WTC11 (cell line): ENCODE results near the gene EPN1. TPM values are rescaled to one million over a fixed set of nuclear protein-coding genes. Genes with fewer than 3 reads are reported as not detected.

Experiments used
- ATAC-seq: fragments of 200-7000 bp; cut with Tn5 transposase; 2 replicates; pipeline ENCODE4 v1.10.0; 2021; ENCODE audit warnings: mild to moderate bottlenecking, moderate library complexity
- CTCF ChIA-PET: fragments of 300-600 bp; sonication (Branson Sonifier 250); formaldehyde crosslinking; loops from one replicate; lab custom pipeline; 2021; ENCODE audit warnings: antibody characterized with exemption; lab: Charles Lee
- POLR2A ChIA-PET: fragments of 350-600 bp; sonication (Branson Sonifier 250); formaldehyde crosslinking; loops from one replicate; lab custom pipeline; 2021; ENCODE audit warnings: antibody characterized with exemption; lab: Charles Lee
- DNase-seq: peaks from one replicate; pipeline ENCODE4 v3.0.0; 2021; ENCODE audit warnings: low spot score
- H3K27ac Mint-ChIP-seq: 2 replicates; pipeline ENCODE4 v1.8.0; 2021; ENCODE audit warnings: mixed read lengths
- H3K27me3 Mint-ChIP-seq: 2 replicates; pipeline ENCODE4 v1.8.0; 2021; ENCODE audit warnings: low read depth, mild to moderate bottlenecking, moderate library complexity, mixed read lengths
- H3K36me3 Mint-ChIP-seq: 2 replicates; pipeline ENCODE4 v1.8.0; 2021; ENCODE audit warnings: mixed read lengths
- H3K4me1 Mint-ChIP-seq: 2 replicates; pipeline ENCODE4 v1.8.0; 2022; ENCODE audit warnings: mixed read lengths
- H3K4me3 Mint-ChIP-seq: 2 replicates; pipeline ENCODE4 v1.8.0; 2021; ENCODE audit warnings: mild to moderate bottlenecking, moderate library complexity, mixed read lengths
- H3K9me3 Mint-ChIP-seq: 2 replicates; pipeline ENCODE4 v1.8.0; 2021; ENCODE audit warnings: mixed read lengths
- ARID4B ChIP-seq: sonication (generic); formaldehyde crosslinking; IDR thresholded peaks from 2 replicates; pipeline ENCODE4 v1.8.0; 2023; ENCODE audit warnings: missing genetic modification reagents, mild to moderate bottlenecking, borderline replicate concordance
- ATF6 ChIP-seq: sonication (generic); formaldehyde crosslinking; IDR thresholded peaks from 2 replicates; pipeline ENCODE4 v1.8.1; 2023; ENCODE audit warnings: mild to moderate bottlenecking, missing genetic modification reagents
- FOXJ3 ChIP-seq: sonication (generic); formaldehyde crosslinking; IDR thresholded peaks from 2 replicates; pipeline ENCODE4 v1.9.0; 2021; ENCODE audit warnings: missing genetic modification reagents, mild to moderate bottlenecking, borderline replicate concordance
- FOXK1 ChIP-seq: sonication (generic); formaldehyde crosslinking; IDR thresholded peaks from 2 replicates; pipeline ENCODE4 v1.8.0; 2022; ENCODE audit warnings: mild to moderate bottlenecking, moderate library complexity, missing genetic modification reagents
- FOXP1 ChIP-seq: sonication (generic); formaldehyde crosslinking; IDR thresholded peaks from 2 replicates; pipeline ENCODE4 v1.8.0; 2022; ENCODE audit warnings: missing genetic modification reagents, mild to moderate bottlenecking, moderate library complexity, borderline replicate concordance
- GRHL2 ChIP-seq: fragments of 250-450 bp; sonication (Bioruptor Pico); IDR thresholded peaks from 2 replicates; pipeline ENCODE4 v1.8.0; 2022; ENCODE audit warnings: mild to moderate bottlenecking, moderate library complexity; ENCODE audit not compliant: insufficient replicate concordance, severe bottlenecking
- NFATC4 ChIP-seq: fragments of 250-450 bp; sonication (Bioruptor Pico); IDR thresholded peaks from 2 replicates; pipeline ENCODE4 v1.9.0; 2021; ENCODE audit warnings: mild to moderate bottlenecking
- NR2C2 ChIP-seq: sonication (generic); formaldehyde crosslinking; IDR thresholded peaks from 2 replicates; pipeline ENCODE4 v1.8.0; 2022; ENCODE audit warnings: mild to moderate bottlenecking, missing genetic modification reagents
- RORB ChIP-seq: fragments of 250-450 bp; sonication (Bioruptor Pico); IDR thresholded peaks from 2 replicates; pipeline ENCODE4 v1.9.0; 2021; ENCODE audit warnings: mild to moderate bottlenecking
- SMAD4 ChIP-seq: sonication (generic); formaldehyde crosslinking; IDR thresholded peaks from 2 replicates; pipeline ENCODE4 v1.8.0; 2022; ENCODE audit warnings: mild to moderate bottlenecking, missing genetic modification reagents
- SP1 ChIP-seq: sonication (generic); formaldehyde crosslinking; conservative IDR thresholded peaks from 2 replicates; pipeline ENCODE4 v1.8.1; 2022; ENCODE audit warnings: missing genetic modification reagents
- TEAD1 ChIP-seq: sonication (generic); formaldehyde crosslinking; IDR thresholded peaks from 2 replicates; pipeline ENCODE4 v1.8.0; 2022; ENCODE audit warnings: mild to moderate bottlenecking, missing genetic modification reagents
- TP53 ChIP-seq: sonication (generic); formaldehyde crosslinking; IDR thresholded peaks from 2 replicates; pipeline ENCODE4 v1.8.1; 2023; ENCODE audit warnings: mild to moderate bottlenecking, missing genetic modification reagents
- ZNF396 ChIP-seq: fragments of 250-450 bp; sonication (Bioruptor Pico); IDR thresholded peaks from 2 replicates; pipeline ENCODE4 v1.8.0; 2021; ENCODE audit warnings: mild to moderate bottlenecking, moderate library complexity, borderline replicate concordance
- ZNF416 ChIP-seq: fragments of 250-450 bp; sonication (Bioruptor Pico); IDR thresholded peaks from 2 replicates; pipeline ENCODE4 v1.9.0; 2021; ENCODE audit warnings: mild to moderate bottlenecking, inconsistent platforms
- ZNF425 ChIP-seq: fragments of 250-450 bp; sonication (Bioruptor Pico); conservative IDR thresholded peaks from 2 replicates; pipeline ENCODE4 v1.9.0; 2021; ENCODE audit warnings: mild to moderate bottlenecking
- total RNA-seq: library from RNA; stranded (reverse); gene quantifications from 3 replicates; pipeline ENCODE4 v1.2.3, GENCODE V29; 2021

EPN1 gene
- total RNA-seq, 1 experiment from 2014 or later: 234 TPM

DNA sequence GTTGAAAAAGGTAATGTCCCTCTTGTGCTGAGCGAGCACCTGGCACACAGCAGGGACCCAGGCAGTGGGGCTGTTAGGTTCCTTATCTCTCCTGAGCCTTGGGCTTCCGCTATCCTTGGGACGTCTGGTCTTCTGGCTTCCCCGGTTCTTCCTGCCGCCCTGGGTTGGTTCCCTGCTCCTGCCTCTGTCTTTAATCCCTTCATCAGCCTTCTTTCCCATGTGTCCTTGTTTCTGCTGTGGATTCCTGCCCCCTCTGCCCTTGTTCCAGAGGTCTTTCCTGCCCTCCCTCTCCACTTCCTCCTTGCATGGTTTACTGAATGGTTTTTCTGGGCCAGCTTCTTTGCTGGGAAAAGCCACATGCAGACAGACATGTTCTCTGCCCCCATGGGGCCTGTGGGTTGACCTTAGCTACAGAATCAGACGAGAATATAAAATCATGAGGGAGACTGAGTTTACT, 2.6 kb downstream of the EPN1 start (continued):
- TF ChIP-seq ARID4B (CRISPR knock-in tag) (no peak), ATF6 (CRISPR knock-in tag) (no peak), NFATC4 (CRISPR knock-in tag) (no peak), SP1 (no peak), NR2C2 (CRISPR knock-in tag) (no peak), FOXP1 (CRISPR knock-in tag) (no peak), RORB (CRISPR knock-in tag) (no peak)
- TF ChIP-seq, all 79 proteins: peak for 0

DNA sequence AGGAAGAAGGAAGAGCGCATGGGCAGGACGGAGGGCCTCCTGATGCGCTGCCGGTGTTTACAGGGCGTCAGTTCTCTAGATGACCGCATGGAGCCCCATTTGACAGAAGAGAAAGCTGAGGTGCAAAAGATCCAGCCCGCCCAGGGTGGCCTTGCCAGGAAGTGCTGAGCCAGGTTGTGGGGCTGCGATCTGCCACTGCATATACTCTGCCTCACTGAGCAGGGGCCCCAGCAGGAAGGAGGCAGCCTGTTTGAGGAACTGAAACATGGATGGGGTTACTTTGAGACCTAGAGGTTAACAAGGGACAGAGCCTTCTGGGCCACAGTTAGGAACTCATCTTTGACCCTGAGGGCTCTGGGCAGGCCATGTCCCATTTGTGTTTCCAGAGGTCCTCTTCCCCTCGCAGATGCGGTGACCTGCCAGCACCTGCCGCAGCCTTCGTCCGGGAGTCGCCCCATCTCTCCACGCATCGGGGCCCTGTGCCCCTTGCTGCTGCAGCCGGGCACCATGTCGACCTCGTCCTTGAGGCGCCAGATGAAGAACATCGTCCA, 3.2 kb downstream of the EPN1 start:
- no peak for DNase-seq
- H3K36me3 Mint-ChIP-seq: peaks cover 32% of the 10 kb centered on the region
- CTCF ChIA-PET: no interaction called here
- H3K4me3 Mint-ChIP-seq: no peak overlapping the region
- TF ChIP-seq ZNF396 (CRISPR knock-in tag): no peak
- TF ChIP-seq SMAD4 (CRISPR knock-in tag): no peak
- no peak for TF ChIP-seq GRHL2 (CRISPR knock-in tag)
- TF ChIP-seq TEAD1 (CRISPR knock-in tag): no peak
- no peak for TF ChIP-seq ZNF416
- no peak for TF ChIP-seq FOXK1 (CRISPR knock-in tag)
- TF ChIP-seq ARID4B (CRISPR knock-in tag): no peak
- TF ChIP-seq ZNF425: no peak
- TF ChIP-seq FOXJ3: no peak
- no peak for TF ChIP-seq TP53 (CRISPR knock-in tag)
- ATAC-seq: no peak
- peaks cover 26% of the 10 kb centered on the region for H3K4me1 Mint-ChIP-seq
- H3K27ac Mint-ChIP-seq: peak overlapping the region; percentile 58; the same call in 1 of the 2 replicates
- H3K27me3 Mint-ChIP-seq: no peaks in the 10 kb centered on the region
- POLR2A ChIA-PET: no interaction called here
- H3K9me3 Mint-ChIP-seq: no peaks in the 10 kb centered on the region
